Fibroblast of peridontal ligament (primary cell): ENCODE results near the gene GDF7.

Source experiments
- DNase-seq: peaks from one replicate; pipeline ENCODE4 v3.0.0-alpha.2; 2010; ENCODE audit errors: extremely low read depth

GDF7 gene

DNA sequence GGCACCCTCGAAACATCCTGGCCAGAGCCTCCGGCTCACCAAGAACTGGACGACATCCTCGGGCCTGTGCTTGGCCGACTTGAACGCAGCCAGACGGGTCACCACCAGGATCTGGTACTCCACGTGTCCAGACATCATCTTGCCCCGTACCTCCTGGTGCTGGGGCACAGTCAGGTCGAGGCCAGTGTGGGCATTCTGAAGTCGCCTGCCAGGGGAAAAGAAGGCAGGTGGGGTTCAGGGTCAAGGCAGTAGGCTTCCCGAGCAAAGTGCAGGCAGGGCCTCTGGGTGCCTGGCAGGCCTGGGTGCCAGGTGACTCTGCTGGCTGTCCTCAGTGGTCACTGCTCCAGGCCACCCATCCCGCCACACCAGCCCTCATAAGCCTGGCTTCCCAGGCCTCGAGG lies 21.6 kb upstream of the GDF7 start:
- DNase-seq = no peak

DNA sequence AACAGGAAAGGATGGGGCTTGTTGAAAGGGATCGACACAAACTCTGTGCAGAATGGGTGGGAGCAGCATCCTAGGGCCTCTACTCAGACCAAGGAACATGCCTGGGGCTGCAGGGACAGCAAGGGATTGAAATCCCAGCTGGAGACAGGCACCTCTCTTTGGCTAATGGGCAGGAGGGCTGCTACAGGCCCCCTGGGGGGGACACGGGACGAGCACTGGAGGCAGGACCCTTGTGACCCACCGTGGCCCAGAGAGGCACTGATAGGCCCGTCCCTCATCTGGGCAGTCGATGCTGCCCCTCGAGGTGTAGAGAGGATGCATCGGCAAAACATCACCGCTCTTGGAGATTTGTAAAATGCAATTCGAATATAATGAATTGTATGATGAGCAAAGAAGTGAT lies 21.2 kb upstream of the GDF7 start:
- DNase-seq = no peak

DNA sequence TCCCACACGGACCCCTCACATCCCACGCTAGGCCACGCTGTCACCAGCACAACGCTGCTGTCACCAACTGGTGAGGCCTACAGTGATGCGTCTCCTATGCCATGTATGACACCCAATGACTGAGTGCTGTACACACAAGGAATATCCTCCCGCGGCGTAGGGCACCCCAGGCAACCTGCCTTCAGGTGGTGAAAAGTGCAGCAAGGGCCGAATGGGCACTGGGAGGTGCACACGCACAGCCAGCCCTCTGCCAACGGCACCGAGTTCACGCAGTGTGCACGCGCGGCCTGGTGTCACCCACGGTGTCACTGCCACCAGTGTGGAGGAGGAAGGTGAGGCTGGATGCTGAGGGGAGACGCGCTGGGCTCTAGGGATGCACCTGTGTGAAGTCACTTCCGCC lies 20.5 kb upstream of the GDF7 start:
- DNase-seq = no peak

DNA sequence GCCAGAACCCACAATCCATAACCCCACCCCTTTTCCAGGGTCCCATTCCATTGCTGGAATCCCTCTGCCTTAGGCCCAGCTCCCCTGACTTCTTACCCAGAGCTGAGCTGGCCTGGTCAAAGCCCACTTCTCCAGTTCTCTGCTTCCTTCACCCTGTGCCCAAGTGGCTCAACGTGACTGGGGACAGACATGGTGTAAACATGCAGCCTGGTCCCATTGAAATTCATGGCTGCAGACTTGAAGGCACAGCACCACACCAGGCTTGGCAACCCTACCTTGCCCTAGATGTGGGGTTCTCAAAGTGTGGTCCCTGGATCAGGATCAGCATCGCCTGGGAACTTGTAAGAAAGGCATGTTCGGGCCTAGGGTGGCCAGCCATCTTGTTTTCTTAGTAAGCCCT lies 19.7 kb upstream of the GDF7 start:
- DNase-seq = no peak

DNA sequence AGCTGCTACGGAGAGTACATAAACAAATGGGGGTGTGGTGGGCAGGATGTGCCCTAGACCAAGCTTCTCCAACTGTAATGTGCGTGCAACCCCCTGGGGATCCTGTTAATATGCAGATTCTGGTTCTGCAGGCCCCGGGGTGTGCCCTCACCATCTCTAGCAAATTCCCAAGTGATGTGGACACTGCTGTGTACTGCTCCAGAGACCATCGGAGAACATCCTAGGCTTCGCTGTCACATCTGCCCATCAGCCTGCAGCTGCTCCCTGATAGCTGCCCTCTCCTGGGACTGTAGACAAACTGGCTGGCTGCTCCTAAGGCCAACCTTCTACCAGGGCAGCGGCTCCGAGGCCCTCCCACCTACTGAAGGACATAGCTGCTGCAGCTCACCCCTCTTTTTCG lies 19.2 kb upstream of the GDF7 start:
- no peak for DNase-seq

DNA sequence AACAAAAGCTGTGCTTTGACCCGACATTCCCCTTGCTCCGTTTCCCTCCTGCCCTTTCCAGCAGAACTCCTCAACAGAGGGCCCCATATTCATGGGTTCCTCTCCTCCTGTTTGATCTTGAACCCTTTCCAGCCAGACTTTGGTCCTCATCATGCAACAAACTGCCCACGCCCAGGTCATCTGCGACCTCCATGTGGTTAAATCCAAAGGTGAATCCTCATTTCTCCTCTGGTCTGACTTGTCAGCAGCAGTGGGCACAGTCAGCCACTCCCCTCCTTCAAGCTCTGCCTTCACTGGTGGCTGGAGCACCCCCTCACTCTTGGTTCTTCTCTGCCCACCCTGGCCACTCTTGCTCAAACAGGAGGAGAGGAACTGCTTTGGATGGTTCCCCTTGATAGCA lies 18.7 kb upstream of the GDF7 start:
- DNase-seq = no peak

DNA sequence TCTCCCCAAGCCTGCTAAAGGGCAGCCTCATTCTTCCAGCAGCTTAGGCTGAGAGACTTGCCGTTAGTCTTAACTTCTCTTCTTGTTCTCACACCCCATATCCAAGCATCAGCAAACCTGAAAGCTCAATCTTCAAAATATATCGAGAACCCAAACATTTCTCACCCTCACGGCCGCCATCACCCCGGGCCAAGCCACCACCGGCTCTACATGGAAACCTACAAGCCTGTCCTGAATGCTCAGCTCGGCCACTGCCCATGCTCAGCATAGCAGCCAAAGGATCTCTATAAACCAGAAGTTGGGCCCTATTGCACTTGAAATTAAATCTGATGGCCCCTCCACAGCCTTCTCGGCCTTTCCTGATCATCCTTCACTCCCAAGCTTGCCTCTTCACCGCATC lies 18.1 kb upstream of the GDF7 start:
- DNase-seq = no peak

DNA sequence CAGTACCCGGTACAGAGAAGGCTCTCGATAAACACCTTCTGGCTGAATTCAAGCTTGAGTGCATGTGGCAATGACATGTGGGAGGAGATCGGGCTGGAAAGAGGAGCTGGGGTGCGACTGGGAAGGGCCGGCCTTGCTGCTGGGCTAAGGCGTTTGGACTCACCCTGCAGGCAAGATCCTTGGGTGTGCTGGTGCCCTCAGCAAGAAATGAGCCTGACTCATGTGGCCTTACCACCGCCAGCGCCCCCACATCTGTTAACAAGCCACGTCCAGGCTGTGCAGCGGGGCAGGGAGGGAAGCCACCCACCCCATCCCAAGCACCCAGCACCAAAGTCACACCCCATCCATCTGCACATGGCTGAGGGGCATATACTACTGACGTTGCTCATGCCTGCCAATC lies 17.4 kb upstream of the GDF7 start:
- no peak for DNase-seq

DNA sequence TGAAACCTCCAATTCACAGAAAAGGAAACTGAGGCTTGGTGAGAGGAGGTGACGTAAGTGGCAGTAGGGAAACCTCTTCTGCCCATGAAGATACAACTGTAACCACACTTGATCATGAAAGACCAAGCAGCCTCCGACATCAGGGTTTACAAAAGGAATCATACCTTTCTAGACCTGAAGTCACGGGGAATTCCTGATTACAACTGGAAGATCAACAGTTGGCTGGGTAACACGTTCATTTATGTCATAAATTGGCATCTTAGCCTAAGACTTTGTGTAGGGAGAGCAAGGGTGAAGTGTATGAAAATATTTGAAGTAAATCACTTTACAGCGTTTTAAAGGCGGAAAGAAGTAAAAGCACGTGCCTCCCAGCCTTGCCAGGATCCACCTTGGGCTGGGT lies 17.0 kb upstream of the GDF7 start:
- no peak for DNase-seq

DNA sequence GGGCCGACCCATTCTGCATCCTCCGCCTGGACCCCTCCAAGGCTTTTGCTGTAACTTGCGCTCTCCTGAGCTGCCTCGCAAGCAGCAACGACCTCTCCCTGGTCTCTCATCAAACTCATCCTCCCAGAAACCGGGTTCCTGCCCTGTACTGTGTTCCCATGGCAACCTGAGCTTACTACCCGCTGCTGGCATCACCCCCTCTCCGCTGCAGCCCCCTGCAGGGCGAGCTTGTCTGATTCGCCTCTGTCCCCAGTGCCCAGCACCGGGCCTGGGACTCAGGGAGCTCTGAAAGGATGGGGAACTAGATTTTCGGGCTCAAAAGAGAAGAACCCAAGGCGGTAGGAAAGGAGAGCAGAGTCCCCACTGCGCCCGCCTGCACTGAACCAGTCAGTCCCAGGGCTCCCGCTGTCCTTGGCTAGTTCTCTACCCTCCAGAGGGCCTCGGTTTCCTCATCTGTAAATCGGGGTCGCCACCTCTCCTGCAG lies 16.5 kb upstream of the GDF7 start:
- peak; percentile 54 for DNase-seq

DNA sequence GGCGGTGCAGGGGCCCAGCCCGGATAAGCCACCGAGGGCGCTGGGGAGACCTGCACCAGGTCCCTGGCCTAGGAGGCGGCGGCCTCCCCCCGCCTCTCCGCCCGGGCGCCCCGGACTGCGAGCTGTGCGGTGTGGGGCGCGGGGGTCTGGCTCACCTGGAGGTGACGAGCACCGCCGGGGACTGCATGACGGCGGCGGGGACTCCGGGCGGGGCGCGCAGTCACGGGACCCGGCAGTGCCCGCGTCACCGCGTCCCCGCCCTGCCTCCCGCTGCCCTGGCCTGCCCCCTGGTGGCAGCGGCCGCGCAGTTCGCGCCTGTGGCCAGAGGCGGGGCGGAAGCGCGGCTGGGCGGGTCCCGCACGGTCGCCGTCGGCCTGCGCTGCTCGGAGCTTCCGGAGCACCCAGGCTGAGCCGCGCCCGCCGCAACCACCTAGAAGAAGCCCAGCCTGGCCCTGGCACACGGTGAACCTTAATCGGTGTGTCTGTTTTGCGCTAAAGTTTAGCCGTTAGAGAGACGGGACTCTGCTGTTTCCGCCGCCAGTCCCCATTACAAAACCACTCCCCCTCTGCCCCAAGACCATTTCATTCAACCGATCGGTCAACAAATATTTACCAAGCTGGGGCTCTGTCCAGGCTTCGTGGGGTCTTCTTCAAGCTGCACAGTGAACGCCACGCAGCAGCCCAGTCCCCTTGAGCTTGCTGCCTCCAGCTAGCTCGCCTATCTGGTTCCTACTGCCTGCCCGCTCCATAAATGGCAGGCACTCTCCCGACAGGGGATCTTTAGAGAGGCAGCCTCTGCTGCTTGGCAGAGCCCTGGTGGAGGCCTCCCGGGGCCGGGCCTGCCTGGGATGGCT lies 15.8 kb upstream of the GDF7 start, which contains the start of gene HS1BP3:
TSS of gene HS1BP3 (minus strand) at position 222 of the 854 bp plus-strand sequence. CDS start at position 187, 35 bp downstream.
- DNase-seq = peak; percentile 60

DNA sequence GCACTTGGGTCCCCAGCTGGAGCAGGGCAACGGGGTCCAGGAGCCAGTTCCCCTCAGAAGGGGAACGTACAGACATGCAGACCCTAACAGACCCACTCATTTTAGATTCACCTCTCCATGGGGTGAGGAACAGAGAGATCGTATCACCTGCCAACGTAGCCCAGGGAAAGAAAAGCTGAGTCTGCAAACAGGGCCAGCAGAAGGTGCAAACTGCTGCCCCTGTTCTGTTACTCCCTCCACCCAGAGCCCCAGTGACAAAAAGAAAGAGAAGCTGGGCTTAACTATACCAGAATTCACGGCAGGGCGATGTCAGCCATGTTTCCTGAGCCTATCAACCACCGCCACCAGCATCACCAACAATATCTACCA lies 15.2 kb upstream of the GDF7 start:
- DNase-seq = no peak

DNA sequence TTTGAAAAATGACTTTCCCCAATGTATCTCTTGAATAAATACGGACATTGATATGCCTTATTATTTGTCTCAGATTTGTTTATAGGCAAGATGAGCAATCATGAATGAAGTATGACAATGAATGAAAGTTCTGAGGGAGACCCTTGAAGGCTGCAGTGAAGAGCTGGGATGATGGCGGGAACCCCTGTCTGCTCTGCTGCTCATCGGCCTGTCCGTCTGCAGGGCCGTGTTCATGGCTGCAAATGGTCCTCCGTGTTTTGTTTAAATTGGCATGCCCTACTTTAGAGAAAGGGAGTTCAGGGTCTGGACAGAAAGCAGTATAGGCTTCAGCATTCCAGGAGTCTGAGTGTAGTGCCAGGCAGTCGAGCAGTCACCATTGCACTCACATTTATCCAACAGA lies 14.8 kb upstream of the GDF7 start:
- DNase-seq = no peak

DNA sequence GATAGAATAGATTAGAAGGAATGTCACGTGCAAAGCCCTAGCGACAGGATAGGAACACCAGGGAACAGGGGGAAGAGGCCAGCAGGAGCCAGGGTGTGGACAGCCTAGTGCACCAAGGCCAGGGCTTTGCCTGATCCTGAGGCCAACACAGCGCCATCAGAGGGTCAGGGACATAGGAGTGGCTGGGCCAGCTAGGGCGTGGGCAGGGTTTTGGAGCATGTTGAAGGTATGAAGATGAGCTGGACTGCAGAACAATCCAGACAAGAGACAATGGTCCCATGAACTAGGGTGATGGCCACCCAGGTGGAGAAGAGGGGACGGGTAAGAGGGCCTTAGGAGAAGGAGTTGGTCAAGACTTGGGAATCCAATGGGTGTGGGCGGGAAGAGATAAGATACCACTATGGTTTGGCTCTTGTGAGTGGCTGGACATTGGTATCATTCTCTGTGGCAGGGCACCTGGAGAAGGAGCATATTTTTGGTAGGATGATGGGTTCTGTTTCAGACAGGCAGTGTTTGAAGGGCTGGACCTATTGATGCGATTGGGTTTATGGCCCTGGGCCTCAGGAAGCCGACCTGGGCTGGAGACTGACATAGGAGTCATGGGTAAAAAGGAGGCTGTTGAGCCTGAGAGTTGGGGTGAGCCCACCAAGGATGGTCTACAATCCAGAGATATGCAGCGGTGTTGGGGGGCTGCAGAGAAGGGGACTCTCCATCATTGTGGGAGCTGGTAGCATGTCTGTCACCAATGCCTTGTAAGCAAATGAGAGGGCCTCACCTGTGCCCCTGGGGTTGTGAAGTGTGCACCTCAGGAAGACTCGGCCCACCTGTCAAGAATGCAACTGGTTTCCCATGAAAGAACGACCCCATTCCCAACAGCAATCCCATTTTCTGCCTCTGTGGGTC lies 14.0 kb upstream of the GDF7 start:
- DNase-seq = no peak

DNA sequence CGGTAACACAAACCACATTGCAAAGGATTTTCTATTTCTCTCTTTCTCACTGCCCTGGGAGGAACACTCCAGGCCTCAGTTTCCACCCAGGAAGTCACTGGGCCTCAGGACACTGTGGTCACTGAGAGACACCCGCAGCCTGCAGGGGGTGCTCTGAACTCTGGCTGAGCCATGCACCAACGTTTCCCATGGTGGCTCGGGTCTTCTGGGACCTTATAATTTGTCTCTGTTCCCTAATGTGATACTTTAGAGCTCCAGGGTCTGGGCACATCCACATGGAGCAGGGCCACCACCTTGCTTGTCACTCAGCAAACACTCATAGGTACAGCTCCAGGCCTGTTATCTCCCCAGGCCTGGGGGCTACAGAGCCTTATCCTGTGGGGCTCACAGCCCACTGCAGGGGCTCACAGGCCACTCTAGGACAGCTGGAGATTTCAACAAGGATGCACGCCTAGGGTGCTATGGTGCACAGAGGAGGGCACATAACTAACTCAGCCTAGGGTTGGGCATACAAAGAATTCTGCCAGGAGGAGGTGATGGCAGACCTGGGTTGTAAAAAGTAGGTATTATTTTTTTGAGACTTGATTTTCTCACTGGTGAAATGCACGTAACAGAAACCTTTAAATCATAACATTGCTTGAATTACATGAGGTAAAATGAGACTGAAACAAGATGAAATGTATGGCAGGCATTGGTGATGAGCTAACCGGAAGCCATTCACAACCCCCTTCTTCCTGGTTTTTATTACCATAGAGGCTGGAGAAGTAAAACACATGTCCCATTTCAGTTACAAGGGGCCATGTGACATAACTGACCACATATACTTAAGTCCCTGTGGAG lies 13.0 kb upstream of the GDF7 start:
- no peak for DNase-seq

DNA sequence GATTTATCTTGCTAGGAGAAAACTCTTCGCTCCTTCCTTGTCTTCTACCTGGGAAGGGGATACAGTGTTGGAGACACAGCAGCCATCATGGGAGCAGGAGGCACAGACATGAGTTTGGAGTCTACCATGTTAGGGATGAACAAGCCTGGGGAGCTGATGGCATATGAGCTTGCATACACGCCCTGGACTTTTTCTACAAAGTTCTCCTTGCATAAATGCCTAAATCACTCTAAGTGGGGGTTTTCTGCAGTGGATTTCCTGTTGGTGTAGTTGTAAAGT lies 12.5 kb upstream of the GDF7 start:
- no peak for DNase-seq

DNA sequence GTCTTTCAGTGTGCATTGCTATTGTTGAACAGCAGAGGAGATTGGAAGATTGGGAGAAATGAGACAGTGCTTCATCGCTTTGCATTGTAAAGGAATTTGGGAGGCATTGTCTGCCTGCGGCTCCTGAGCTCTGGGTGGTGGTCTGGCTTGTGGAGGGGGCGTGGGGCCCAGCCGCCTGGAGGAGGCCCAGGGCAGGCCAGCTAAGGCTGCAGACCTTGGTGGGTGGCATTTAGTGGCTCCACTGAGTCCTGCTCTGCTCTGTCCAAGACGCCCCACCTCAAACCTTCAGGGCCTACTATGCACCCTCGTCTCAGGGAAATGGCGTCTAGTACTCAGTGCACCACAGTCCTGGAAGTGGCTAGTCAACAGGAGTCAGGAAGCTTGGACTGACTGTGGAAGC lies 10.4 kb upstream of the GDF7 start:
- DNase-seq = no peak

DNA sequence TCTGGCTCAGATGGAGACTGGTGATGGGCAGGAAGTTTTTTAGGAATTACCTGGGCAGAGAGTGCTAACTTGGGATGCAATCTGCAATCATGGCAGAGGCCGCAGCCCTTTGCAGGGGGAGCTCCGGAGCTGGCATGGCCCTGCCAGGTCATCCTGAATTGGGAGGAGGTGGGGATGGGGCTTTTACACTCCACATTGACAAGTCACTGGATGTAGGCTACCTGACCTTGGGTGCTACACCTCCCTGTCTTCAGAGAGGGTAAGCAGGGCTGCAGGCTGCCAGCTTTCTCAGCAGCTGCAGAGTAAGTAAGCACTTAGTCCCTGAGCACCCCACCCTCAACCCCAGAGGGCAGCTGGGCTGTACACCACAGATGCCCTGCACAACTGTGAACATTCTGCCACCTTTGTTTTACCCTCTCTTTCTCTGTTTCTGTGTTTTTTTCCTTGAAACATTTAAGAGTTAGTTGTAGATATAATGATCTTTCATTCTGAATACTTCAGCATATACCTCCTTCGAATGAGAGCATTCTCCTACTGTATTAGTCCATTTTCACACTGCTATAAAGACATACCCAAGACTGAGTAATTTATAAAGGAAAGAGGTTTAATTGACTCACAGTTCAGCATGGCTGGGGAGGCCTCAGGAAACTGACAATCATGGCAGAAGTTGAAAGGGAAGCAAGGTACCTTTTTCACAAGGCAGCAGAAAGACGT lies 9.3 kb upstream of the GDF7 start:
- no peak for DNase-seq

DNA sequence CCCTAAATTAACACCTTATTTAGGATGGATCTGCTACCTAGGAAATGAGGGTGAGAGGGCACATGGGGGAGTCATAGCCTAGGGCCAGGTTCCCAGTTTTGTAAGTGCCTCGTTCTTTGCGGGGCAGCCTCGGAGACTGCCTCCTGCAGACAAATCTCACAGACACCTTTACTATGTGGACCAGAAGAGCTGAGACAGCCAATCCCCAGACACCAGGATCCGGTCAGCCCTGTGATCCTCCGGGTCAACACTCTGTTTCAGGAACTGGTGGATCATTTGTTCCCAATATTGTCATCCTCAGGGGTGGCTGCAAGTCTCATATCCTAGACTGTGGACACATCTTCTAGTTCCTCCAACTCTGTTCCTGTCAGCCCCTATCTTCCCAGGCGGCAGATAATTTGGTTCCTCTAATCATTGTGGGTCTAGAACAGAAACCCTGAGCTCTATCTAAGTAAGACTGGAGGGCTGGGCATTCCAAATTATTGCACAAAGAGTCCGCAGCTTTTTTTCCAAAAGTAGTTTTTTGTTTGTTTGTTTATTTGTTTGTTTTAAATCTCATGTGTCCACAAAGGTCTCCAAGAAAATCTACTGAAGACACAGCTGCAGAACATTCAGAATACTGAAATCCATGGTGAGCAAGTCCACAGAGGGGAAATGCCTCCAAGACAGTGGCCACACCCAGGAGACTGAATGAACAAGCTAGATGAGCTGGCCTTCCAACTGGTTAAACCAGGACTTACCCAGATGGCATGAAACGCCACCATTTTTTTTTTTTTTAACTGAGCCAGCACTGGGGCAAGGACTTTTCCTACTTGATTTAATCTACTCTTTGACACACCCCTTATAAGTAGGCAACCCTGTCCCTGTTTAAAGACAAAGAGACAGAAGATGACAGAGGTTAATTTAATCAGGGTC lies 6.2 kb upstream of the GDF7 start:
- DNase-seq = peak; percentile 61
